SU-DHL-6 (cell line): ENCODE measurements around the gene CTBP1.

ENCODE experiments used
- H2AFZ ChIP-seq: fragments of 200-600 bp; sonication (generic); 2 replicates; pipeline ENCODE4 v1.6.1; 2014; ENCODE audit warnings: low read depth, mild to moderate bottlenecking, moderate library complexity, mixed read lengths, antibody characterized with exemption, low read length; ENCODE audit not compliant: severe bottlenecking
- H3F3A ChIP-seq: fragments of 200-600 bp; shearing (Covaris generic); 2 replicates; pipeline ENCODE4 v1.6.0; 2016; ENCODE audit warnings: antibody characterized with exemption, mild to moderate bottlenecking; ENCODE audit not compliant: insufficient read depth
- H3K27ac ChIP-seq: fragments of 200-600 bp; sonication (generic); 2 replicates; pipeline ENCODE4 v1.5.1; 2016; ENCODE audit warnings: low read depth, mild to moderate bottlenecking, low read length, moderate library complexity, mixed read lengths
- H3K27me3 ChIP-seq: fragments of 200-600 bp; sonication (generic), shearing (Covaris generic); 2 replicates; pipeline ENCODE4 v1.6.0; 2014; ENCODE audit warnings: mild to moderate bottlenecking, low read length
- H3K36me3 ChIP-seq: fragments of 200-600 bp; sonication (generic); 2 replicates; pipeline ENCODE4 v1.6.1; 2014; ENCODE audit warnings: mild to moderate bottlenecking, low read length, mixed read lengths
- H3K4me2 ChIP-seq: fragments of 300-600, 200-600 bp; shearing (Covaris generic), sonication (generic); 2 replicates; pipeline ENCODE4 v1.6.0; 2014; ENCODE audit warnings: low read length, low read depth, mild to moderate bottlenecking; ENCODE audit not compliant: poor library complexity, severe bottlenecking
- H3K4me3 ChIP-seq: fragments of 200-600 bp; sonication (generic); 2 replicates; pipeline ENCODE4 v1.5.1; 2014; ENCODE audit warnings: antibody characterized with exemption, low read length, mild to moderate bottlenecking, mixed read lengths; ENCODE audit not compliant: insufficient read depth, poor library complexity, severe bottlenecking
- H3K79me2 ChIP-seq: fragments of 200-600 bp; sonication (generic); 2 replicates; pipeline ENCODE4 v1.6.1; 2014; ENCODE audit warnings: mild to moderate bottlenecking, low read length, moderate library complexity; ENCODE audit not compliant: insufficient read depth
- H3K9ac ChIP-seq: fragments of 200-600 bp; sonication (generic); 2 replicates; pipeline ENCODE4 v1.7.0; 2014; ENCODE audit warnings: mild to moderate bottlenecking, low read length
- H3K9me2 ChIP-seq: fragments of 200-600 bp; sonication (generic); replicated peaks from 2 replicates; pipeline ENCODE4 v1.6.1; 2014; ENCODE audit warnings: low read length; ENCODE audit not compliant: insufficient read depth
- H3K9me3 ChIP-seq: fragments of 200-600 bp; sonication (generic); 2 replicates; pipeline ENCODE4 v1.6.1; 2014; ENCODE audit warnings: low read length, mixed read lengths; ENCODE audit not compliant: insufficient read depth
- H4K20me1 ChIP-seq: fragments of 200-600 bp; sonication (generic); 2 replicates; pipeline ENCODE4 v1.6.1; 2014; ENCODE audit warnings: low read depth, mild to moderate bottlenecking, antibody characterized with exemption, low read length, moderate library complexity, mixed read lengths
- CTCF ChIP-seq: fragments of 200-600 bp; sonication (generic); IDR thresholded peaks from one replicate; pipeline ENCODE4 v1.5.1; 2017; ENCODE audit warnings: antibody characterized with exemption, mild to moderate bottlenecking, low read length, moderate library complexity; ENCODE audit not compliant: insufficient read depth, poor library complexity, severe bottlenecking
- EZH2phosphoT487 ChIP-seq: fragments of 200-600 bp; sonication (generic), shearing (Covaris generic); conservative IDR thresholded peaks from 2 replicates; pipeline ENCODE4 v1.6.1; 2018; ENCODE audit warnings: mild to moderate bottlenecking, antibody characterized with exemption, low read length, moderate library complexity, mixed read lengths

CTBP1 gene

GRCh38 chr4:1247864-1248244 is 1.1 kb downstream of the CTBP1 start:
- H3K4me3 ChIP-seq = peak overlapping the region; percentile 99
- peaks cover 4% of the 10 kb centered on the region; the same call in 1 of the 2 replicates for H3K36me3 ChIP-seq
- H4K20me1 ChIP-seq = peaks cover 4% of the 10 kb centered on the region; the same call in 1 of the 2 replicates
- H3F3A ChIP-seq = no peaks in the 10 kb centered on the region
- TF ChIP-seq EZH2phosphoT487 = no peak
- TF ChIP-seq CTCF = no peak
- H3K4me2 ChIP-seq = peak overlapping the region; percentile 69
- no peaks in the 10 kb centered on the region for H3K27me3 ChIP-seq
- H3K79me2 ChIP-seq = peaks cover 65% of the 10 kb centered on the region
- peak overlapping the region; percentile 100 for H3K9ac ChIP-seq
- no peak overlapping the region for H2AFZ ChIP-seq
- H3K9me2 ChIP-seq = no peaks in the 10 kb centered on the region
- peak overlapping the region; percentile 89 for H3K27ac ChIP-seq
- no peaks in the 10 kb centered on the region for H3K9me3 ChIP-seq

GRCh38 chr4:1246901-1247863 is 1.7 kb downstream of the CTBP1 start:
- H4K20me1 ChIP-seq = peaks cover 6% of the 10 kb centered on the region; the same call in 1 of the 2 replicates
- peak overlapping the region; percentile 99 for H3K4me3 ChIP-seq
- no peaks in the 10 kb centered on the region for H3K9me3 ChIP-seq
- H3K9ac ChIP-seq = peak overlapping the region; percentile 100
- no peaks in the 10 kb centered on the region for H3F3A ChIP-seq
- peak overlapping the region; percentile 69 for H3K4me2 ChIP-seq
- TF ChIP-seq CTCF (no peak), EZH2phosphoT487 (no peak)
- H3K9me2 ChIP-seq = no peaks in the 10 kb centered on the region
- no peaks in the 10 kb centered on the region for H3K36me3 ChIP-seq
- H3K27me3 ChIP-seq = no peaks in the 10 kb centered on the region
- peak overlapping the region; percentile 89 for H3K27ac ChIP-seq
- H3K79me2 ChIP-seq = peaks cover 71% of the 10 kb centered on the region
- no peak overlapping the region for H2AFZ ChIP-seq

- Histone ChIP-seq H3K79me2 (peaks cover 80% of the 10 kb centered on the region), H3K9ac (peak overlapping the region; percentile 100), H4K20me1 (peaks cover 6% of the 10 kb centered on the region; the same call in 1 of the 2 replicates), H3K4me2 (peak overlapping the region; percentile 69), H3K36me3 (no peaks in the 10 kb centered on the region), H2AFZ (no peak overlapping the region), H3K9me2 (no peaks in the 10 kb centered on the region), H3K9me3 (no peaks in the 10 kb centered on the region), H3K27ac (peak overlapping the region; percentile 89), H3K27me3 (no peaks in the 10 kb centered on the region), H3F3A (no peaks in the 10 kb centered on the region), H3K4me3 (peak overlapping the region; percentile 99)
- no peak for TF ChIP-seq EZH2phosphoT487
- no peak for TF ChIP-seq CTCF
Observed at GRCh38 chr4:1246111-1246881, 2.6 kb downstream of the CTBP1 start.
